IgD-negative memory B cell (primary cell): ENCODE data around the gene UTP14C. TPM values are rescaled to one million over a fixed set of nuclear protein-coding genes. Genes with fewer than 3 reads are reported as not detected.
"Not testable (repeated sequence)": the region's sequence is repeated elsewhere in the genome, so short reads cannot be mapped to it uniquely, and the experiment has no call there.

Experiments
- H3K27ac Mint-ChIP-seq, 3 donors: one replicate each; pipeline ENCODE4 v1.8.0; 2020 to 2022; ENCODE audit warnings: mild to moderate bottlenecking in 3 of 3, mixed read lengths in 3 of 3, moderate library complexity in 1 of 3
- H3K27me3 Mint-ChIP-seq: one replicate; pipeline ENCODE4 v1.8.0; 2021; ENCODE audit warnings: mixed read lengths
- H3K36me3 Mint-ChIP-seq: one replicate; pipeline ENCODE4 v1.8.0; 2020; ENCODE audit warnings: mild to moderate bottlenecking, mixed read lengths
- H3K4me1 Mint-ChIP-seq, 3 donors: one replicate each; pipeline ENCODE4 v1.8.0; 2020 to 2022; ENCODE audit warnings: mixed read lengths in 3 of 3, mild to moderate bottlenecking in 1 of 3
- H3K4me3 Mint-ChIP-seq, 4 donors: one replicate each; pipeline ENCODE4 v1.8.0; 2020 to 2022; ENCODE audit warnings: mild to moderate bottlenecking in 4 of 4, mixed read lengths in 4 of 4, moderate library complexity in 3 of 4
- H3K9me3 Mint-ChIP-seq, 3 donors: one replicate each; pipeline ENCODE4 v1.8.0; 2020 to 2021; ENCODE audit warnings: mixed read lengths in 3 of 3, mild to moderate bottlenecking in 1 of 3
- polyA plus RNA-seq: library from polyadenylated mRNA; unstranded; fragments of 300-500 nt; fragmentation: Illumina TruSeq; gene quantifications from one replicate; pipeline ENCODE4 v1.2.3, GENCODE V29; 2021

Gene UTP14C
- polyA plus RNA-seq, 1 donor from 2014 or later = 1.9 TPM

- peaks cover 7 to 16% (median 7%) of the 10 kb centered on the region in 3 donors for H3K9me3 Mint-ChIP-seq
- H3K36me3 Mint-ChIP-seq = peaks cover 1% of the 10 kb centered on the region
- H3K4me3 Mint-ChIP-seq = no peak overlapping the region
- no peaks in the 10 kb centered on the region for H3K4me1 Mint-ChIP-seq
- no peaks in the 10 kb centered on the region for H3K27me3 Mint-ChIP-seq
- H3K27ac Mint-ChIP-seq = no peak overlapping the region
Measured at GRCh38 chr13:52053460-52053859, 29.0 kb downstream of the UTP14C start.

- H3K9me3 Mint-ChIP-seq, H3K36me3 Mint-ChIP-seq, H3K27me3 Mint-ChIP-seq, H3K4me3 Mint-ChIP-seq, H3K4me1 Mint-ChIP-seq, H3K27ac Mint-ChIP-seq: not testable (repeated sequence)
Measured at GRCh38 chr13:52061064-52061463, 36.6 kb downstream of the UTP14C start.

- Mint-ChIP-seq H3K4me3 (no peak overlapping the region), H3K36me3 (no peaks in the 10 kb centered on the region), H3K27ac (no peak overlapping the region), H3K27me3 (no peaks in the 10 kb centered on the region), H3K4me1 (no peaks in the 10 kb centered on the region), H3K9me3 (peaks cover 0 to 7% (median 3%) of the 10 kb centered on the region in 3 donors)
Measured at GRCh38 chr13:52061587-52061986, 37.1 kb downstream of the UTP14C start.

GRCh38 chr13:52067237-52067636 is 42.7 kb downstream of the UTP14C start:
- peaks cover 3% of the 10 kb centered on the region for H3K36me3 Mint-ChIP-seq
- H3K4me1 Mint-ChIP-seq = no peaks in the 10 kb centered on the region
- H3K9me3 Mint-ChIP-seq = peaks cover 11 to 25% (median 21%) of the 10 kb centered on the region in 3 donors
- H3K27me3 Mint-ChIP-seq = peaks cover 14% of the 10 kb centered on the region
- H3K27ac Mint-ChIP-seq = no peak overlapping the region
- no peak overlapping the region for H3K4me3 Mint-ChIP-seq

- Mint-ChIP-seq H3K27ac (no peak overlapping the region), H3K27me3 (peaks cover 23% of the 10 kb centered on the region), H3K4me1 (no peaks in the 10 kb centered on the region), H3K9me3 (peaks cover 11 to 27% (median 25%) of the 10 kb centered on the region in 3 donors), H3K4me3 (no peak overlapping the region), H3K36me3 (peaks cover 3% of the 10 kb centered on the region)
Measured at GRCh38 chr13:52070929-52071523, 46.5 kb downstream of the UTP14C start.

Other genes starting within 250 kb of the UTP14C start
- 22.0 TPM for gene DHRS12, start 220.5 kb upstream of the UTP14C start, polyA plus RNA-seq
- not detected for gene TMEM272, start 179.5 kb upstream of the UTP14C start, polyA plus RNA-seq
- not detected for gene CCDC70, start 162.7 kb upstream of the UTP14C start, polyA plus RNA-seq
- gene ATP7B, start 13.2 kb upstream of the UTP14C start, polyA plus RNA-seq = not detected
- 25.7 TPM for gene ALG11, start 12.3 kb upstream of the UTP14C start, polyA plus RNA-seq
- 0.34 TPM for gene NEK5, start 104.4 kb downstream of the UTP14C start, polyA plus RNA-seq
- 8.3 TPM for gene NEK3, start 134.9 kb downstream of the UTP14C start, polyA plus RNA-seq